T-cell (primary cell): ENCODE results near the gene CCDC12. TPM values are rescaled to one million over a fixed set of nuclear protein-coding genes. Genes with fewer than 3 reads are reported as not detected.

Source experiments
- ATAC-seq, 4 experiments: fragments of 200-7000 bp in 3 of 4; fragments of 150-1000 bp in 1 of 4; cut with Tn5 transposase; replicated peaks in 1 of 4; 1 replicate in 3 of 4; 2 replicates in 1 of 4; pipeline ENCODE4 v1.10.0; 2021; ENCODE audit warnings: moderate library complexity in 3 of 4, mild to moderate bottlenecking in 2 of 4, moderate number of reproducible peaks in 1 of 4
- CTCF ChIA-PET, 2 donors: fragments of 300-600 bp; sonication (Branson Sonifier 250); formaldehyde crosslinking; loops; one replicate each; lab custom pipeline; 2022; ENCODE audit warnings: antibody characterized with exemption in 2 of 2; lab: Charles Lee
- POLR2A ChIA-PET, 2 donors: fragments of 300-600 bp; sonication (Branson Sonifier 250); formaldehyde crosslinking; loops; one replicate each; lab custom pipeline; 2022; ENCODE audit warnings: antibody characterized with exemption in 2 of 2; lab: Charles Lee
- DNase-seq, 35 experiments: peaks; one replicate each; pipeline versions ENCODE4 v3.0.0 to v3.0.0-alpha.2; 2013 to 2023
- H3K27ac ChIP-seq: one replicate; pipeline ENCODE4 v1.5.1; 2013; ENCODE audit warnings: low read length
- H3K27me3 ChIP-seq, 2 experiments: replicated peaks in 1 of 2; 1 replicate in 1 of 2; 2 replicates in 1 of 2; pipeline versions ENCODE4 v1.6.1 to v1.7.0; 2013; ENCODE audit warnings: low read length in 1 of 2, mixed read lengths in 1 of 2; ENCODE audit not compliant: control insufficient read depth in 2 of 2, insufficient read depth in 2 of 2; ENCODE audit errors: extremely low read depth in 1 of 2
- H3K36me3 ChIP-seq, 2 donors: 1 replicate in 1 of 2; 2 replicates in 1 of 2; pipeline versions ENCODE4 v1.6.1 to v1.7.0; 2013; ENCODE audit warnings: low read length in 1 of 2; ENCODE audit not compliant: control insufficient read depth in 2 of 2, insufficient read depth in 1 of 2; ENCODE audit errors: extremely low read depth in 1 of 2
- H3K4me1 ChIP-seq, 2 experiments: 1 replicate in 1 of 2; 2 replicates in 1 of 2; pipeline versions ENCODE4 v1.6.1 to v1.7.0; 2013; ENCODE audit warnings: low read length in 2 of 2, mixed read lengths in 1 of 2; ENCODE audit not compliant: insufficient read depth in 2 of 2, control insufficient read depth in 1 of 2; ENCODE audit errors: extremely low read depth in 1 of 2
- H3K4me3 ChIP-seq, 2 donors: 1 replicate in 1 of 2; 2 replicates in 1 of 2; pipeline versions ENCODE4 v1.5.1 to v1.7.0; 2013; ENCODE audit warnings: mild to moderate bottlenecking in 2 of 2, low read length in 1 of 2, moderate library complexity in 1 of 2; ENCODE audit not compliant: control insufficient read depth in 1 of 2; ENCODE audit errors: extremely low read depth in 1 of 2
- H3K9me3 ChIP-seq: 2 replicates; pipeline ENCODE4 v1.7.0; 2013
- H3K27ac Mint-ChIP-seq, 2 donors: one replicate each; pipeline ENCODE4 v1.8.0; 2020 to 2021; ENCODE audit warnings: mild to moderate bottlenecking in 2 of 2, mixed read lengths in 2 of 2
- H3K27me3 Mint-ChIP-seq, 2 donors: one replicate each; pipeline ENCODE4 v1.8.0; 2021 to 2022; ENCODE audit warnings: mixed read lengths in 2 of 2
- H3K36me3 Mint-ChIP-seq: one replicate; pipeline ENCODE4 v1.8.0; 2021; ENCODE audit warnings: mixed read lengths
- H3K4me1 Mint-ChIP-seq, 3 donors: one replicate each; pipeline ENCODE4 v1.8.0; 2020 to 2022; ENCODE audit warnings: mixed read lengths in 3 of 3, mild to moderate bottlenecking in 1 of 3
- H3K4me3 Mint-ChIP-seq, 3 donors: one replicate each; pipeline ENCODE4 v1.8.0; 2020 to 2022; ENCODE audit warnings: mild to moderate bottlenecking in 3 of 3, mixed read lengths in 3 of 3, moderate library complexity in 3 of 3
- H3K9me3 Mint-ChIP-seq, 3 donors: one replicate each; pipeline ENCODE4 v1.8.0; 2020 to 2022; ENCODE audit warnings: mixed read lengths in 3 of 3
- WGBS: methylation state at CpG from one replicate; pipeline ENCODE4 v1.1.5; 2013; ENCODE audit warnings: missing lambda C conversion rate; ENCODE audit not compliant: insufficient coverage; 5-methylcytosine and 5-hydroxymethylcytosine counted together
- total RNA-seq, 35 experiments: library from RNA in 6 of 35; stranded (reverse) in 6 of 35; fragments of 120-200 nt in 1 of 35; gene quantifications; one replicate each; pipeline versions ENCODE4 v1.2.1 to v1.2.4 and lab custom pipeline; 2013 to 2026

The CCDC12 gene
- total RNA-seq, 5 donors from 2014 or later (not counting 1 experiment from before 2014, with no cell fraction given), result 66.5 to 78.4 (median 72.8) TPM

- no peak overlapping the region for H3K4me3 Mint-ChIP-seq
- no peak overlapping the region for H3K27ac Mint-ChIP-seq
- H3K4me1 Mint-ChIP-seq, result peaks cover 10 to 24% (median 13%) of the 10 kb centered on the region in 3 donors
- ChIA-PET CTCF (no interaction called here), POLR2A (no interaction called here)
- no peaks in the 10 kb centered on the region for H3K36me3 Mint-ChIP-seq
- peaks cover 12 to 22% of the 10 kb centered on the region in 2 donors for H3K27me3 Mint-ChIP-seq
- Histone ChIP-seq H3K9me3 (no peaks in the 10 kb centered on the region), H3K27me3 (peaks cover 0 to 71% of the 10 kb centered on the region in 2 experiments), H3K4me1 (peaks cover 7 to 13% of the 10 kb centered on the region in 2 experiments), H3K36me3 (no peaks in the 10 kb centered on the region), H3K4me3 (no peak overlapping the region), H3K27ac (no peak overlapping the region)
- no peaks in the 10 kb centered on the region for H3K9me3 Mint-ChIP-seq
- DNase-seq (no peak), ATAC-seq (no peak)
- 89% methylated on average over 3 of the region's 10 CpGs for WGBS
Observed at GRCh38 chr3:46876313-46877300, 99.9 kb downstream of the CCDC12 start.

GRCh38 chr3:46875560-46875959 lies 101.0 kb downstream of the CCDC12 start:
- Histone ChIP-seq H3K27ac (no peak overlapping the region), H3K4me1 (peaks cover 7% of the 10 kb centered on the region in 2 experiments), H3K4me3 (no peak overlapping the region), H3K27me3 (peaks cover 0 to 70% of the 10 kb centered on the region in 2 experiments), H3K36me3 (no peaks in the 10 kb centered on the region), H3K9me3 (no peaks in the 10 kb centered on the region)
- Mint-ChIP-seq H3K27ac (no peak overlapping the region), H3K27me3 (peaks cover 7 to 17% of the 10 kb centered on the region in 2 donors), H3K36me3 (no peaks in the 10 kb centered on the region), H3K9me3 (no peaks in the 10 kb centered on the region), H3K4me3 (no peak overlapping the region), H3K4me1 (peaks cover 8 to 24% (median 10%) of the 10 kb centered on the region in 3 donors)
- DNase-seq, result no peak
- POLR2A ChIA-PET, result no interaction called here
- 76% methylated on average over 6 of the region's 9 CpGs for WGBS
- ATAC-seq, result no peak
- CTCF ChIA-PET, result interaction anchor here in 1 of 2 donors (0.6 kb wide), 1 partner anchor 447 kb away, joined by 6 read pairs; no protein-coding TSS in a partner anchor

DNA sequence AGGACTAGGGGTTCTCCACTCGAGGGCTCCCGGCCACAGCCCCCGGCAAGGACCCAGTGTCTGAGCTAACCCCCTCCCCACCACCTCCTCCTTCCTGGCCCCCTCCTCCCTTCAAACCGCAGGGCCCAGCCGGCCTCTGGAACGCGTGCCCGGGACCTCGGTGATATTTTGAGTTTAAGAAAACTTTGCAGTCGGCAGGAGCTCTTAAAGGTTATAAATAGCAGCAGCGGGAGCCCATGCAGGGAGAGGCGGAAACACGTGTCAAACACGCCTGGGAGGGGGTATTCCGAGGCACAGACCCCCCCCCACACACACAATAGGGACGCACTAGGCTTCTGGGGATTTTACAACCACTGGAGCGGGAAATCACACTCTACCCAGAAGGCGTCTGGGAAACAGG lies 102.1 kb downstream of the CCDC12 start:
- ChIA-PET POLR2A (no interaction called here), CTCF (interaction anchor here in 1 of 2 donors (0.6 kb wide), 1 partner anchor 14 kb away, joined by 3 read pairs; no protein-coding TSS in a partner anchor)
- Mint-ChIP-seq H3K36me3 (no peaks in the 10 kb centered on the region), H3K9me3 (no peaks in the 10 kb centered on the region), H3K4me1 (peaks cover 5 to 17% (median 8%) of the 10 kb centered on the region in 3 donors), H3K27ac (no peak overlapping the region), H3K4me3 (no peak overlapping the region), H3K27me3 (peaks cover 0 to 12% of the 10 kb centered on the region in 2 donors)
- Histone ChIP-seq H3K27ac (no peak overlapping the region), H3K4me1 (peaks cover 7% of the 10 kb centered on the region in 2 experiments), H3K4me3 (no peak overlapping the region), H3K9me3 (no peaks in the 10 kb centered on the region), H3K36me3 (no peaks in the 10 kb centered on the region), H3K27me3 (peaks cover 0 to 65% of the 10 kb centered on the region in 2 experiments)
- ATAC-seq (no peak), DNase-seq (no peak)
- 10% methylated on average over 2 of the region's 18 CpGs for WGBS

- no peaks in the 10 kb centered on the region for H3K36me3 Mint-ChIP-seq
- Histone ChIP-seq H3K9me3 (no peaks in the 10 kb centered on the region), H3K27ac (no peak overlapping the region), H3K36me3 (no peaks in the 10 kb centered on the region), H3K4me1 (peaks cover 7% of the 10 kb centered on the region in 2 experiments), H3K27me3 (peaks cover 0 to 63% of the 10 kb centered on the region in 2 experiments), H3K4me3 (no peak overlapping the region)
- no peak overlapping the region for H3K4me3 Mint-ChIP-seq
- 34% methylated on average over 4 of the region's 5 CpGs for WGBS
- peaks cover 5 to 17% (median 8%) of the 10 kb centered on the region in 3 donors for H3K4me1 Mint-ChIP-seq
- no peak for ATAC-seq
- ChIA-PET CTCF (interaction anchor here in 1 of 2 donors (0.5 to 0.6 kb wide), 2 partner anchors 9 to 17 kb away, joined by 3 to 5 read pairs; no protein-coding TSS in a partner anchor), POLR2A (no interaction called here)
- H3K9me3 Mint-ChIP-seq, result no peaks in the 10 kb centered on the region
- H3K27ac Mint-ChIP-seq, result no peak overlapping the region
- DNase-seq, result no peak
- H3K27me3 Mint-ChIP-seq, result peaks cover 0 to 14% of the 10 kb centered on the region in 2 donors
Observed at GRCh38 chr3:46873521-46873920, 103.0 kb downstream of the CCDC12 start.

Other genes starting within 250 kb of the CCDC12 start
- not detected for gene MYL3, start 113.3 kb downstream of the CCDC12 start, total RNA-seq
- gene PTH1R, start 99.0 kb downstream of the CCDC12 start, total RNA-seq, result under 1 TPM in 1 of 5 donors, not detected in 4; 0.32 TPM
- gene NBEAL2, start 2.9 kb upstream of the CCDC12 start, total RNA-seq, result 100 to 1,000 TPM; 141 to 206 (median 182) TPM
- 10 to 100 TPM; 58.1 to 84.6 (median 63.9) TPM for gene SETD2, start 187.4 kb upstream of the CCDC12 start, total RNA-seq